Heart right ventricle (tissue), 16 donors: ENCODE measurements around the gene PLB1. TPM values are rescaled to one million over a fixed set of nuclear protein-coding genes. Genes with fewer than 3 reads are reported as not detected.
"Not testable (repeated sequence)": the region's sequence is repeated elsewhere in the genome, so short reads cannot be mapped to it uniquely, and the experiment has no call there.

Experiments
- ATAC-seq, 8 donors: fragments of 200-7000 bp; cut with Tn5 transposase; one replicate each; pipeline ENCODE4 v1.9.1; 2020; ENCODE audit warnings: mild to moderate bottlenecking in 8 of 8, moderate library complexity in 8 of 8, moderate number of reproducible peaks in 1 of 8
- DNase-seq, 2 donors: peaks; one replicate each; pipeline ENCODE4 v3.0.0-alpha.2; 2020
- H3K27ac ChIP-seq, 10 donors: fragments of 200-600 bp; sonication (generic) in 2 of 10; one replicate each; pipeline versions ENCODE4 v1.5.0 to v1.8.0; 2020 to 2022; ENCODE audit warnings: mild to moderate bottlenecking in 3 of 10
- H3K27me3 ChIP-seq, 7 donors: fragments of 200-600 bp; one replicate each; pipeline ENCODE4 v1.8.0; 2021 to 2022; ENCODE audit warnings: mild to moderate bottlenecking in 2 of 7
- H3K36me3 ChIP-seq, 9 donors: fragments of 200-600 bp; sonication (generic) in 1 of 9; one replicate each; pipeline versions ENCODE4 v1.5.0 to v1.8.0; 2020 to 2022; ENCODE audit warnings: mild to moderate bottlenecking in 2 of 9
- H3K4me1 ChIP-seq, 9 donors: fragments of 200-600 bp; sonication (generic) in 1 of 9; one replicate each; pipeline versions ENCODE4 v1.5.0 to v1.8.0; 2020 to 2022; ENCODE audit warnings: mild to moderate bottlenecking in 4 of 9
- H3K4me3 ChIP-seq, 10 donors: fragments of 200-600 bp; sonication (generic) in 2 of 10; one replicate each; pipeline versions ENCODE4 v1.5.0 to v1.8.0; 2020 to 2022; ENCODE audit warnings: mild to moderate bottlenecking in 7 of 10, moderate library complexity in 2 of 10
- H3K9me3 ChIP-seq, 11 donors: fragments of 200-600 bp in 10 of 11; sonication (generic) in 2 of 11; one replicate each; pipeline versions ENCODE4 v1.5.0 to v1.8.0; 2013 to 2022; ENCODE audit warnings: mild to moderate bottlenecking in 2 of 11, control low read depth in 1 of 11, moderate library complexity in 1 of 11
- WGBS, 2 donors: extraction: QIAGEN DNeasy Blood & Tissue Kit; methylation state at CpG; one replicate each; pipeline ENCODE4 v1.1.7; 2013; ENCODE audit warnings: inconsistent platforms in 1 of 2; 5-methylcytosine and 5-hydroxymethylcytosine counted together
- intact Hi-C, 10 donors: fragments of 100-400 bp; cut with DNase I; formaldehyde crosslinking; loops; one replicate each; pipeline versions ENCODE4 v1.11.1 to v1.14.2; 2022
- polyA plus RNA-seq, 2 donors: library from polyadenylated mRNA; stranded (reverse); fragments of 200-250 nt; gene quantifications; one replicate each; pipeline ENCODE4 v1.2.3, GENCODE V29; 2013
- total RNA-seq, 10 donors: library from RNA; stranded (reverse); fragmentation: NEBNext Ultra II Directional in 3 of 10; extraction: Animal tissue kit (Norgen Biotek cat#: 25700) in 3 of 10; gene quantifications; one replicate each; pipeline versions ENCODE4 v1.2.1 to v1.2.4, GENCODE V29; 2021 to 2023
- TF ChIP-seq, protein P1 (sequence below), 9 donors: fragments of 200-600 bp; sonication (generic) in 2 of 9; IDR thresholded peaks; one replicate each; pipeline versions ENCODE4 v1.5.0 to v1.8.0; 2021 to 2022; ENCODE audit warnings: antibody characterized with exemption in 9 of 9, mild to moderate bottlenecking in 5 of 9, moderate library complexity in 1 of 9
- donor health status: Arrhythmogenic right ventricular cardiomyopathy.
- donor health status: ischemic (EF 13 %, LVEDD 7.1; RV severe dilation, severe dysfunction).
- donor health status: healthy with polysubstance abuse.
- donor health status: DM: no; HTN: yes; CAD: no.
- donor health status: DM: no; HTN: no; CAD: no.
- donor health status: ischemic (EF 25% LVEDD 6.9; RV normal size, moderate dysfunction).
- donor health status: ischemic (EF 25% LVEDD 5.7; RV mildly dilated, moderate dysfunction).
- donor health status: healthy.
- donor health status: DM: yes; HTN: yes; CAD: no.
- donor health status: Ischemic cardiomyopathy.
- donor health status: ischemic (EF 35%, LVEDD 5.7; RV mildly dilated, moderate dysfunction).
- donor health status: nonischemic (EF 11% LVEDD 7.7; RV severe dilation, severe dysfunction).
- donor health status: DM: yes; HTN: yes; CAD: no.
- donor health status: PGD.
- donor health status: ischemic (EF 29% LVEDD 5.4; RV normal size, mild dysfunction).
- donor health status: nonischemic (EF 23%, LVEDD 6.1; RV moderate dilation, normal function).

PLB1 gene
- total and polyA plus RNA-seq, 12 donors, result 0.34 to 6.1 (median 1.4) TPM

GRCh38 chr2:28547906-28548600 lies 52.2 kb downstream of the PLB1 start:
- intact Hi-C loops, result no loop called here
- TF ChIP-seq, protein P1, sequence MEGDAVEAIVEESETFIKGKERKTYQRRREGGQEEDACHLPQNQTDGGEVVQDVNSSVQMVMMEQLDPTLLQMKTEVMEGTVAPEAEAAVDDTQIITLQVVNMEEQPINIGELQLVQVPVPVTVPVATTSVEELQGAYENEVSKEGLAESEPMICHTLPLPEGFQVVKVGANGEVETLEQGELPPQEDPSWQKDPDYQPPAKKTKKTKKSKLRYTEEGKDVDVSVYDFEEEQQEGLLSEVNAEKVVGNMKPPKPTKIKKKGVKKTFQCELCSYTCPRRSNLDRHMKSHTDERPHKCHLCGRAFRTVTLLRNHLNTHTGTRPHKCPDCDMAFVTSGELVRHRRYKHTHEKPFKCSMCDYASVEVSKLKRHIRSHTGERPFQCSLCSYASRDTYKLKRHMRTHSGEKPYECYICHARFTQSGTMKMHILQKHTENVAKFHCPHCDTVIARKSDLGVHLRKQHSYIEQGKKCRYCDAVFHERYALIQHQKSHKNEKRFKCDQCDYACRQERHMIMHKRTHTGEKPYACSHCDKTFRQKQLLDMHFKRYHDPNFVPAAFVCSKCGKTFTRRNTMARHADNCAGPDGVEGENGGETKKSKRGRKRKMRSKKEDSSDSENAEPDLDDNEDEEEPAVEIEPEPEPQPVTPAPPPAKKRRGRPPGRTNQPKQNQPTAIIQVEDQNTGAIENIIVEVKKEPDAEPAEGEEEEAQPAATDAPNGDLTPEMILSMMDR (IDR thresholded peaks at IDR 0.05), result no peak
- ATAC-seq (no peak), DNase-seq (no peak)
- no peaks in the 10 kb centered on the region for H3K36me3 ChIP-seq
- no peak overlapping the region for H3K27ac ChIP-seq
- peaks cover 0 to 5% (median 0%) of the 10 kb centered on the region in 7 donors for H3K27me3 ChIP-seq
- H3K4me3 ChIP-seq, result no peak overlapping the region
- H3K9me3 ChIP-seq, result no peaks in the 10 kb centered on the region
- WGBS, 2 donors, result 88 to 89% methylated on average over 10 of the region's 10 CpGs
- peaks cover 0 to 13% (median 0%) of the 10 kb centered on the region in 9 donors for H3K4me1 ChIP-seq

DNA sequence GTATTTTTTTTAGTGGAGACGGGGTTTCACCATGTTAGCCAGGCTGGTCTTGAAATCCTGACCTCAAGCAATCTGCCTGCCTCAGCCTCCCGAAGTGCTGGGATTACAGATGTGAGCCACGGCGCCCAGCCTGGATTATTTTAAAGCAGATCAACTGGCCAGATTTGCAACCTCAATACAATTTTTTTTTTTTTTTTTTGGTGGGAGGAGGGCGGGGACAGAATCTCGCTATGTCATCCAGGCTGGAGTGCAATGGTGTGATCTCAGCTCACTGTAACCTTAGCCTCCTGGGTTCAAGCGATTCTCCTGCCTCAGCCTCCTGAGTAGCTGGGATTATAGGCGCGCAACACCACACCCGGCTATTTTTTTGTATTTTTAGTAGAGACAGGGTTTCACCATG lies 54.5 kb downstream of the PLB1 start:
- H3K27ac ChIP-seq, intact Hi-C loops, H3K4me1 ChIP-seq, ATAC-seq, H3K27me3 ChIP-seq, H3K36me3 ChIP-seq, DNase-seq, H3K9me3 ChIP-seq, H3K4me3 ChIP-seq: not testable (repeated sequence)
- 83 to 93% methylated on average over 10 of the region's 10 CpGs for WGBS, 2 donors

DNA sequence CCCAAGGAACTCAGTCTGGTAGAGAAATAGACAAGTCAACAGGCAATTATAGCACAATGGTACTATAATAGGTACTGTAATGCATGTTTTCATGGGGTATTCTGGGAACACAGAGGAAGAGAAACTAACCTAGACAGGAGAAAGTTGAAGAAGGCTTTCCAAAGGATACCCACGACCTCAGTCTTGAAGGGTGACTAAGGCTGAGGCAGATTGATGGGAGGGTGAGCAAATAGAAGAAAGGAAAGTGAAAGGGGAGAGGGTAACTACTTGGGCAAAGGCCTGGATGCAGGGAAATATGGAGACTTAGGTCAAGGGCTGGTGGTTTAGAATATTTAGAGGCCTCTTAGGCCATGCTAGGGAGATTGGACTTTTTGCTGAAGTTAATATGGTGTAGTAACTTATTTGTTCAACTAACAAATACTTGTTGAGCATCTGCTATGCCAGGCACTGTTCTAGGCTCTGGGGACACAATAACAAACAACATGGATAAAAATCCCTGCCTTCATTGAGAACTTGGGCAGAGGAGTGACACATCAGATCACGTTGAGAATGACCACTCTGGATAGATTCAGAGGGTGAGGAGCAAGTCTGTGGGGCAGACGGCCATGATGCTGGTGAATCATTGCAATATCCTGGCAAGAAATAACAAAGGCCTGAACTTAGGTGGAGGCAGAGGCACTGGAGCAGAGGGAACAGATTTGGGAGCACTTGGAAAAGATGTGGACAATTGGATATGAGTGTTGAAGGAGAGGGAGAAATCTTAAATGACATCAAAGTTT lies 56.4 kb downstream of the PLB1 start:
- no peaks in the 10 kb centered on the region for H3K36me3 ChIP-seq
- no peak overlapping the region for H3K27ac ChIP-seq
- DNase-seq (no peak), ATAC-seq (no peak)
- TF ChIP-seq, protein P1 (IDR thresholded peaks at IDR 0.05), result no peak
- intact Hi-C loops, result no loop called here
- no peaks in the 10 kb centered on the region for H3K4me1 ChIP-seq
- H3K27me3 ChIP-seq, result peaks cover 0 to 5% (median 0%) of the 10 kb centered on the region in 7 donors
- H3K4me3 ChIP-seq, result no peak overlapping the region
- WGBS, 2 donors, result 73 to 75% methylated on average over 3 of the region's 3 CpGs
- no peaks in the 10 kb centered on the region for H3K9me3 ChIP-seq

GRCh38 chr2:28556303-28556702 lies 60.4 kb downstream of the PLB1 start:
- no peak for ATAC-seq
- TF ChIP-seq, protein P1 (IDR thresholded peaks at IDR 0.05), result no peak
- H3K27ac ChIP-seq, result no peak overlapping the region
- no peak for DNase-seq
- intact Hi-C loops, result no loop called here
- no peaks in the 10 kb centered on the region for H3K4me1 ChIP-seq
- H3K27me3 ChIP-seq, result peaks cover 0 to 1% (median 0%) of the 10 kb centered on the region in 7 donors
- no peaks in the 10 kb centered on the region for H3K9me3 ChIP-seq
- H3K36me3 ChIP-seq, result no peaks in the 10 kb centered on the region
- 92 to 96% methylated on average over 4 of the region's 4 CpGs for WGBS, 2 donors
- H3K4me3 ChIP-seq, result no peak overlapping the region
